Measurements from ENCODE around the gene SHB.

DNA sequence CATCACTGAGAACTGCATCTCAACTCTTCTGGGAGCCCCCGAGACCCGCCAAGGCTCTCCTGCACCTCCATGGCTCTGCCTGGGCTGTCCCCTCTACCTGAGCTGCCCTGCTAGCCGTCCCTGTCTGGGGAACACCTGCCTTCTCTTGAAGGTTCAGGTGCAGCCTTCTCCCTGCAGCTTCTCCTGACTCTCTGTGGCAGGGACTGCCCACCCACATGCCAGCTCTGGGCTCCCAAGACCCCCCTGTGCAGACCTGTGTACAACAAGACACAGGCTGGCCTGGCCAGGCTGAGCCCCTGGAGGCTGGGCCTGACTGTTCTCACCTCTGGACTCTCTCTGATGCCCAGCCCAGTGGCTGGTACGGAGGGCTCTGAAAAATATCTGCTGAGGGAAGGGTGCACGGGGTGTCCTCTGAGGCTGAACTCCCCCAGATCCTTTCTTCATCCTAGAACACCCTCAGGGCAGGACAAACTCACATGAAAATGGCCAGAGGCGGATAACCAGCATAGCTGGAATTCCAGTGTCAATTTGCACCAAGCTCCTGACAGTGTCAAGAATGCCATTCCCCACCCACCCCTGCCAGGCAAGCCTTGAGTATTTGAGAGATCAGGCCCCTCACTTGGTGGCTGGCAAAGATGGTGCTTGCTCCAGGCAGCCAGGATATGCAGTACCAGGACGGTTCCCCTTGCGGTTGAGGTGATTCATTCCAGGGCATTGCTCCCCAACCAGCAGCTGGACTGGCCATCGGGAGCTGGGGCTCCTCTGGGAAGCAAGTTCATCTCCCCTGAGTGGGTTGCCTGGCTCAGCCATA is 124.2 kb downstream of the SHB start:
- TF ChIP-seq POLR2A (IDR thresholded peaks at IDR 0.05) (no peak), EP300 (IDR thresholded peaks at IDR 0.05) (no peak)
- TF ChIP-seq, protein P1, sequence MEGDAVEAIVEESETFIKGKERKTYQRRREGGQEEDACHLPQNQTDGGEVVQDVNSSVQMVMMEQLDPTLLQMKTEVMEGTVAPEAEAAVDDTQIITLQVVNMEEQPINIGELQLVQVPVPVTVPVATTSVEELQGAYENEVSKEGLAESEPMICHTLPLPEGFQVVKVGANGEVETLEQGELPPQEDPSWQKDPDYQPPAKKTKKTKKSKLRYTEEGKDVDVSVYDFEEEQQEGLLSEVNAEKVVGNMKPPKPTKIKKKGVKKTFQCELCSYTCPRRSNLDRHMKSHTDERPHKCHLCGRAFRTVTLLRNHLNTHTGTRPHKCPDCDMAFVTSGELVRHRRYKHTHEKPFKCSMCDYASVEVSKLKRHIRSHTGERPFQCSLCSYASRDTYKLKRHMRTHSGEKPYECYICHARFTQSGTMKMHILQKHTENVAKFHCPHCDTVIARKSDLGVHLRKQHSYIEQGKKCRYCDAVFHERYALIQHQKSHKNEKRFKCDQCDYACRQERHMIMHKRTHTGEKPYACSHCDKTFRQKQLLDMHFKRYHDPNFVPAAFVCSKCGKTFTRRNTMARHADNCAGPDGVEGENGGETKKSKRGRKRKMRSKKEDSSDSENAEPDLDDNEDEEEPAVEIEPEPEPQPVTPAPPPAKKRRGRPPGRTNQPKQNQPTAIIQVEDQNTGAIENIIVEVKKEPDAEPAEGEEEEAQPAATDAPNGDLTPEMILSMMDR (IDR thresholded peaks at IDR 0.05) = no peak
